DND-41 (cell line): ENCODE measurements around the gene MCCD1.

Source experiments
- EZH2 ChIP-seq: IDR thresholded peaks from 3 replicates; pipeline ENCODE4 v1.6.1; 2012; ENCODE audit warnings: borderline replicate concordance, low read depth, mild to moderate bottlenecking, moderate library complexity, low read length, inconsistent platforms; ENCODE audit not compliant: severe bottlenecking
- TF ChIP-seq, protein P1 (sequence below): IDR thresholded peaks from 2 replicates; pipeline ENCODE4 v1.5.1; 2012; ENCODE audit warnings: borderline replicate concordance, low read length, moderate library complexity, mild to moderate bottlenecking; ENCODE audit not compliant: poor library complexity, severe bottlenecking; ENCODE audit errors: extremely low read depth

DNA sequence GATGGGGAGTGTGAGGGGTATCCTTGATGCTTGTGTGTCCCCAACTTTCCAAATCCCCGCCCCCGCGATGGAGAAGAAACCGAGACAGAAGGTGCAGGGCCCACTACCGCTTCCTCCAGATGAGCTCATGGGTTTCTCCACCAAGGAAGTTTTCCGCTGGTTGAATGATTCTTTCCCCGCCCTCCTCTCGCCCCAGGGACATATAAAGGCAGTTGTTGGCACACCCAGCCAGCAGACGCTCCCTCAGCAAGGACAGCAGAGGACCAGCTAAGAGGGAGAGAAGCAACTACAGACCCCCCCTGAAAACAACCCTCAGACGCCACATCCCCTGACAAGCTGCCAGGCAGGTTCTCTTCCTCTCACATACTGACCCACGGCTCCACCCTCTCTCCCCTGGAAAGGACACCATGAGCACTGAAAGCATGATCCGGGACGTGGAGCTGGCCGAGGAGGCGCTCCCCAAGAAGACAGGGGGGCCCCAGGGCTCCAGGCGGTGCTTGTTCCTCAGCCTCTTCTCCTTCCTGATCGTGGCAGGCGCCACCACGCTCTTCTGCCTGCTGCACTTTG is 46.7 kb downstream of the MCCD1 start, which contains the start of gene TNF:
- TF ChIP-seq EZH2: no peak
- TF ChIP-seq, protein P1, sequence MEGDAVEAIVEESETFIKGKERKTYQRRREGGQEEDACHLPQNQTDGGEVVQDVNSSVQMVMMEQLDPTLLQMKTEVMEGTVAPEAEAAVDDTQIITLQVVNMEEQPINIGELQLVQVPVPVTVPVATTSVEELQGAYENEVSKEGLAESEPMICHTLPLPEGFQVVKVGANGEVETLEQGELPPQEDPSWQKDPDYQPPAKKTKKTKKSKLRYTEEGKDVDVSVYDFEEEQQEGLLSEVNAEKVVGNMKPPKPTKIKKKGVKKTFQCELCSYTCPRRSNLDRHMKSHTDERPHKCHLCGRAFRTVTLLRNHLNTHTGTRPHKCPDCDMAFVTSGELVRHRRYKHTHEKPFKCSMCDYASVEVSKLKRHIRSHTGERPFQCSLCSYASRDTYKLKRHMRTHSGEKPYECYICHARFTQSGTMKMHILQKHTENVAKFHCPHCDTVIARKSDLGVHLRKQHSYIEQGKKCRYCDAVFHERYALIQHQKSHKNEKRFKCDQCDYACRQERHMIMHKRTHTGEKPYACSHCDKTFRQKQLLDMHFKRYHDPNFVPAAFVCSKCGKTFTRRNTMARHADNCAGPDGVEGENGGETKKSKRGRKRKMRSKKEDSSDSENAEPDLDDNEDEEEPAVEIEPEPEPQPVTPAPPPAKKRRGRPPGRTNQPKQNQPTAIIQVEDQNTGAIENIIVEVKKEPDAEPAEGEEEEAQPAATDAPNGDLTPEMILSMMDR: no peak
